ENCODE results near the gene SKI. TPM values are rescaled to one million over a fixed set of nuclear protein-coding genes. Genes with fewer than 3 reads are reported as not detected.

SKI gene
- total RNA-seq, 2 donors from 2014 or later = 65.4 to 79.2 TPM

- no peaks in the 10 kb centered on the region for H3K9me3 ChIP-seq (ENCODE audit: control insufficient read depth, low read length)
- 71 to 77% methylated on average over 7 to 16 of the region's 16 CpGs for WGBS, 2 experiments (ENCODE audit: insufficient coverage in 1 of 2, insufficient read length in 1 of 2)
- peaks cover 7% of the 10 kb centered on the region for H3K9me3 Mint-ChIP-seq
- no peaks in the 10 kb centered on the region for H3K36me3 ChIP-seq (ENCODE audit: control insufficient read depth, insufficient read depth, low read length)
- H3K4me1 ChIP-seq (ENCODE audit: control insufficient read depth, insufficient read depth, low read length) = peaks cover 15% of the 10 kb centered on the region
- H3K4me3 ChIP-seq (ENCODE audit: low read length) = no peak overlapping the region
- no peak for TF ChIP-seq CTCF (conservative IDR thresholded peaks at IDR 0.05)
- peaks cover 12% of the 10 kb centered on the region for H3K4me1 Mint-ChIP-seq
- peaks cover 29% of the 10 kb centered on the region for H3K36me3 Mint-ChIP-seq (ENCODE audit: low read depth)
- no peak overlapping the region for H3K9ac ChIP-seq (ENCODE audit: extremely low read depth, low read length, poor library complexity, severe bottlenecking)
- H3K27me3 ChIP-seq (ENCODE audit: control insufficient read depth, insufficient read depth, low read length, poor library complexity, severe bottlenecking) = no peaks in the 10 kb centered on the region
- peak overlapping the region; percentile 70 for H3K27ac ChIP-seq (ENCODE audit: low read depth, low read length)
- H3K4me3 Mint-ChIP-seq = no peak overlapping the region
- DNase-seq = no peak
- no peaks in the 10 kb centered on the region for H3K27me3 Mint-ChIP-seq (ENCODE audit: insufficient read depth)
- H3K27ac Mint-ChIP-seq = peak overlapping the region; percentile 88
These were observed 50.6 kb downstream of the SKI start for GRCh38 chr1:2278591-2279209.

DNA sequence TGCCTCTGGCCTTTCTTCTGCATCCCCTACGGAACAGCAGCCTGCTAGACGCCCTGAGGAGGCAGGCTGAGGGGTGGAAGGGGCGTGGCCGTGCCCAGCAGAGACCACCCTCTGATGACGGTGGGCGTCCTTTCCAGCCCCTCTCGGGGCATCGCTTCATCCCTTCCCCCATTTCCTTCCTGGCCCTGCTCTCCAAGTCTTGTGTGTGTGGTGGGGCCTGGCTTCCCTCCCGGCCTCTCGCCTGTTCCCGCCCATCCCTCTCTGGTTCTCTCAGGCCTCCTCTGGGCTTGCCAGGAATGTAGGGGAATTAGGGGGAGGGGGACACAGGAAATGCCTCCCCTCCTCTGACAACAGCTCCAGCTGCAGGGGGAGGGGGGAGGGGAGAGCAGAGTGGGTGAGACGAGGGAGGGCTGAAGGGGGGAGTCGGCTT is 51.1 kb downstream of the SKI start:
- Histone ChIP-seq H3K4me3 (ENCODE audit: low read length) (no peak overlapping the region), H3K9ac (ENCODE audit: extremely low read depth, low read length, poor library complexity, severe bottlenecking) (no peak overlapping the region), H3K36me3 (ENCODE audit: control insufficient read depth, insufficient read depth, low read length) (no peaks in the 10 kb centered on the region), H3K9me3 (ENCODE audit: control insufficient read depth, low read length) (no peaks in the 10 kb centered on the region), H3K27me3 (ENCODE audit: control insufficient read depth, insufficient read depth, low read length, poor library complexity, severe bottlenecking) (no peaks in the 10 kb centered on the region), H3K27ac (ENCODE audit: low read depth, low read length) (peak overlapping the region; percentile 70), H3K4me1 (ENCODE audit: control insufficient read depth, insufficient read depth, low read length) (peaks cover 15% of the 10 kb centered on the region)
- Mint-ChIP-seq H3K4me1 (peaks cover 14% of the 10 kb centered on the region), H3K9me3 (peaks cover 7% of the 10 kb centered on the region), H3K36me3 (ENCODE audit: low read depth) (peaks cover 31% of the 10 kb centered on the region), H3K27me3 (ENCODE audit: insufficient read depth) (no peaks in the 10 kb centered on the region), H3K27ac (peak overlapping the region; percentile 88), H3K4me3 (no peak overlapping the region)
- TF ChIP-seq CTCF (conservative IDR thresholded peaks at IDR 0.05) = no peak
- DNase-seq = peak; percentile 95
- 15 to 41% methylated on average over 4 to 11 of the region's 13 CpGs for WGBS, 2 experiments (ENCODE audit: insufficient coverage in 1 of 2, insufficient read length in 1 of 2)

DNA sequence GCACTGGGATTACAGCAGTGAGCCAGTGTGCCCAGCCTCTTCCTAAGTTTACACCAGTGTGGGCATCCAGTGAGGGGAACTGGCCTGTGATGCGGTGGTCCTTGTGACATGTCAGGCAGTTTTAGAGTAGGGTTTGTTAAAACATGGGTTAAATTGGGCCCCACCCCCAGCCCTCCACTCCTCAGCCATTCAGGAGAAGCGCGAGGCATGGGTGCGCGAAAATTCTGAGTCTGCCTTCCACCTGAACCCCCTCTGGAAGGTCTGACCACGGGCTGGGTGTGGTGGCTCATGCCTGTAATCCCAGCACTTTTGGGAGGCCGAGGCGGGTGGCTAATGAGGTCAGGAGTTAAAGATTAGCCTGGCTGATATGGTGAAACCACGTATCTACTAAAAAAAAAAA is 51.7 kb downstream of the SKI start:
- peaks cover 34% of the 10 kb centered on the region for H3K36me3 Mint-ChIP-seq (ENCODE audit: low read depth)
- H3K27me3 ChIP-seq (ENCODE audit: control insufficient read depth, insufficient read depth, low read length, poor library complexity, severe bottlenecking) = no peaks in the 10 kb centered on the region
- H3K9me3 ChIP-seq (ENCODE audit: control insufficient read depth, low read length) = no peaks in the 10 kb centered on the region
- H3K27ac Mint-ChIP-seq = peak overlapping the region; percentile 88
- no peak for DNase-seq
- peak overlapping the region; percentile 70 for H3K27ac ChIP-seq (ENCODE audit: low read depth, low read length)
- 85 to 92% methylated on average over 4 to 9 of the region's 9 CpGs for WGBS, 2 experiments (ENCODE audit: insufficient coverage in 1 of 2, insufficient read length in 1 of 2)
- no peak for TF ChIP-seq CTCF (conservative IDR thresholded peaks at IDR 0.05)
- H3K9ac ChIP-seq (ENCODE audit: extremely low read depth, low read length, poor library complexity, severe bottlenecking) = no peak overlapping the region
- H3K4me1 Mint-ChIP-seq = peaks cover 15% of the 10 kb centered on the region
- no peak overlapping the region for H3K4me3 Mint-ChIP-seq
- H3K36me3 ChIP-seq (ENCODE audit: control insufficient read depth, insufficient read depth, low read length) = no peaks in the 10 kb centered on the region
- peaks cover 15% of the 10 kb centered on the region for H3K4me1 ChIP-seq (ENCODE audit: control insufficient read depth, insufficient read depth, low read length)
- peaks cover 7% of the 10 kb centered on the region for H3K9me3 Mint-ChIP-seq
- no peaks in the 10 kb centered on the region for H3K27me3 Mint-ChIP-seq (ENCODE audit: insufficient read depth)
- H3K4me3 ChIP-seq (ENCODE audit: low read length) = no peak overlapping the region

Data from endodermal cell (in vitro differentiated cells).